GM19468 (cell line): ENCODE data around the gene PLA2R1.
A peak's percentile ranks its signal among the peaks of the same experiment; 100 is the strongest.

Source experiments
- ATAC-seq: cut with Tn5 transposase; IDR thresholded peaks from one replicate; pipeline ENCODE4 v1.9.1; 2021; ENCODE audit warnings: mild to moderate bottlenecking, moderate library complexity, moderate number of reproducible peaks; ENCODE audit not compliant: unreplicated experiment; ENCODE audit errors: extremely low read depth

Gene PLA2R1

GRCh38 chr2:160062292-160063005, at the start of gene PLA2R1:
Gene PLA2R1 (minus strand): TSS chr2:160062615. CDS start chr2:160062403, 212 bp downstream.
- ATAC-seq, result no peak

DNA sequence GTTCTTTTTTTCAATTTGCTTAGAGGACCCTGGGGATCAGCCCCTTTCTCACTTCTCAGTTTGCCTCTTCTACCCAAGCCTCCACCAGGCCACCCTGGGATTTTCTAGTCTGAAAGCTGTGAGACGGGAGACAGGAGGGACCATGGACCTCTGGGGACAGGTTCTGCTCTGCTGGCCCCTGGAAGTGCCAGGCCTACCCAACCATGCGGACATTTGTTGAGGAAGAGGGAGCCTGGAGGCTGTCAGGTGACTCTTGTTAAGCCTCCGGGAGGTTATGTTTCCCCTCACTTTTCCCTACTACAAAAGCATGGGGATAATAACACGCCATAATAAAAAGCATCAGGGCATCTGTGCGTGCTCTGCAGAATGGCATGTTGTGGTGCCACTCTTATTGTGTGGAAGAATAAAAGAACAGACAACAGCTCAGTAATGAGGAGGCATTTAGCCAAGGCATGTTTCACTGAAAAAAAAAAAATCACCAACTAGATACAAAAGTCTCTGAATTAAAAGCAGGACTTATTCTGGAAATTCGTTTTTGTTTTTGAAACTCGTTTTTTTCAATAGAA, 48.3 kb upstream of the PLA2R1 start:
- ATAC-seq, result no peak

DNA sequence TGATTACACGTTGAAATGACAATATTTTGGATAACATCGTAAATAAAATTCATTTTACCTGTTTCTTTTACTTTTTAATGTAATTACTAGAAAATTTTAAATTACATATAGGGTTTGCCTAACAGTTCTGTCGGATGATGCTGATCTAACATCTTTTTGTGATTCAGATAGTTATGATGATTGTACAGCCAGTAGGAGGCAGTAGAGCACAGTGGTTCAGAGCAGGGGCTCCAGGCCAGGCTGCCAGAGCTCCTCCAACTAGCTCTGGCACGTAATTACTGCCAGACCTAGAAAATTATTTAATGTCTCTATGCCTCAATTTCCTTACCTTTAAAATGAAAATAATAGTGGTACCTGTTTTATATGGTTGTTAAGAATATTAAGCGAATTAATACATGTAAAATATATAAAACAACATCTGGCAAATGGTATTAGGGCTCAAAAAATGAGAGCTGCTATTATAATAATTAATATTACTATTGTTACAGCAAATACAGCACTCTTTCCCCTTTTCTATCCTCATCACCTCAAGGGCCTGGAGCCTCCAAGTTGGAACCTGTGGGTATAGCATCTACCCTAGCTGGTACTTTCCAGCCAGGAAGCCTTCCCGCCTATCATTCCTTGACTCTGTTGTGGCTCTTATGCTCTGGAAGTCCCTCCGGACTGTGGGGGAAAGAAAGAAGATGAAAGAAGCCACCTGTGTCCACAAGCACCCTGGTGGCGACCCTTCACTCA, 47.7 kb upstream of the PLA2R1 start:
- ATAC-seq, result peak; percentile 61

DNA sequence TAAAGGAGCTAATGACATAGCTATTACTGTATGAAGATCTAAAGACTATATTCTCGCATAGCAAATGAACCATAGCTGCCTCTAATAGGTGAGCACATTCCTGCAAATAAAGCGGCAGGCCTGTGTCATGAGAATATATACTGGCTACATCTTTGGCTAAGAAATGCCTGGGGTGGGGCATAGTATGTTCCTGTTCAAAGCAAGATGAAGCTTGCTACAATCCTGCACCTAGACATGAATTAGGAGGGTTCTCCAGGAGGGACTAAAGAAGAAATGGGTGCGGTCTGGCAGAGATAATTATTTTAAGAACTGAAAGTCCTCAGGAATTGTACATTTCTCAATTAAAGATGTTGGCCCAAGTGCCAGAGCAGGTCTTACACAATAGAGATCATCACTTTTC, 46.8 kb upstream of the PLA2R1 start:
- no peak for ATAC-seq

DNA sequence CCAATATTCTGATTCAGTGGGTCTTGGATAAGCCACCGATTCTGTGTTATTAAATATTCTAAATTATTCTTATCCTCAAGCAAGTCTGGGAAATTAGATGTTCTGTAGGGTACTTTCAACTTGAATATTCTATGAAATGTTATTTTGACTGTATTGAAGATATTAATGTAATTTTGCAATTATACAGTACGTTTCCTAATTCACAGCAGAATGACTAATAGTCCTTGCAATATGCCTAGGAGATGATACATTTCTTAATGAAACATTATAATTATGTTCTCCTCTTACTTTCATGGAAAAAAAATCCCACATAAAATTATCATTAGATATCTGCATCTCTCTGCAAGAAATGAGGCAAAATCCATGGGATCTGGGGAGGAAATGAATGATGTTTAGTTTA, 46.2 kb upstream of the PLA2R1 start:
- ATAC-seq, result no peak

DNA sequence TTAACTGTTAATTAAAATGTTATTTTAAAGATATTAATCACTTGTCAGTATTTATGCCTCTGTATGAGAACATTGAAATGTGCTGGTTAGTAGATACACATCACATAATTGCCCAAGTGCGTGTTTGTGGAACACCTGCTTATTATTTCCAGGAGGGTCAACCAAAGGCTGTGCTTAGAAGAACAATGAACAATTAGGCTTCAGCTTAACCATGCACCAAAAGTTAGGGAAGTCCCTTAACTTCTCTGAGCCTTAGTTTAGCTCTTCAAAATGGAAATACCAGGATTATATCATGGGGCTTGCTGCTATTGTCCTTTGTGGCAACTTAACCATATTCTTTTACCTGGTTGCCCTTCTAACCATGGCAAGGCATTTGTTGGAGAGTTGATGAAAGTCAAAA, 43.0 kb upstream of the PLA2R1 start:
- no peak for ATAC-seq

DNA sequence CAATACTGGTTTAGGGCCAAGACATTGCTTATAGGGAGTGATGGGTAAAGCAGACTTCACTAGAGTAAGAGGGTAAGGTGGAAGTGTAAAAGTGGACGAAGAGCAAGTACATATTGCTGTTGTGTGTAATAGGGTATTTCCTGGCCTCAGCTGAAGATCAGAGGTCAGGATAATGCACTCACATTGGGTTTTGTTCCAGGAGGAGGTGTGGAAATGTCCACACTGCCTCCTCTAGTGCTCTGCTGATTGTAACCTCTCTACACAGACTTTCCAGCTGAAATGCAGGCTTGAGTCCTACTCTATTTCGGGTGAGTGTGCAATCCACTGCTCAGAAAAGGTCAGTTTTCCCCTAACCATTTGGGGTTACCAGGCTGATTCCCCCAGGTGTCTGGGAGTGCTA, 41.7 kb upstream of the PLA2R1 start:
- ATAC-seq, result no peak

- ATAC-seq, result no peak
Measured at GRCh38 chr2:160097326-160097725, 34.9 kb upstream of the PLA2R1 start.

GRCh38 chr2:160096409-160096808, 34.0 kb upstream of the PLA2R1 start:
- no peak for ATAC-seq

GRCh38 chr2:160092445-160092844, 30.0 kb upstream of the PLA2R1 start:
- ATAC-seq, result no peak

DNA sequence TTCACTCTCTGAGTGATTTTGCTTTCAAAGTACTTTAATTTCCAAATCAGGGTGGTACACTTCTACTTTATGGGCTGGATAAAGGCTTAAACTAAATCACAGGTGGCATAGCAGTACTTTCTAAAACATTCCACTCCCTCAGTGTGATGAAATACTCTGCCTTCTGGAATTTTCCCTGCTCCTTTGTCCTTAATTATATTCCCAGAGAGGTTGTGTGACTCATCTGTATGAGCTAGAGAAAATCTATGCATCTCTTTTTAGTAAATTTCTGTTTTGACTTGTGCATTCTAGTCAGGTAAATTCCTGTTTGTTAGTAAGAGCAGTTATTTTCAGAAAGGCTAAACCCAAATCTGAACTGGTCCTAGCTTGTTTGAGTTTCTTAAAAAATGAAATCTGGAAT, 29.0 kb upstream of the PLA2R1 start:
- ATAC-seq, result no peak

DNA sequence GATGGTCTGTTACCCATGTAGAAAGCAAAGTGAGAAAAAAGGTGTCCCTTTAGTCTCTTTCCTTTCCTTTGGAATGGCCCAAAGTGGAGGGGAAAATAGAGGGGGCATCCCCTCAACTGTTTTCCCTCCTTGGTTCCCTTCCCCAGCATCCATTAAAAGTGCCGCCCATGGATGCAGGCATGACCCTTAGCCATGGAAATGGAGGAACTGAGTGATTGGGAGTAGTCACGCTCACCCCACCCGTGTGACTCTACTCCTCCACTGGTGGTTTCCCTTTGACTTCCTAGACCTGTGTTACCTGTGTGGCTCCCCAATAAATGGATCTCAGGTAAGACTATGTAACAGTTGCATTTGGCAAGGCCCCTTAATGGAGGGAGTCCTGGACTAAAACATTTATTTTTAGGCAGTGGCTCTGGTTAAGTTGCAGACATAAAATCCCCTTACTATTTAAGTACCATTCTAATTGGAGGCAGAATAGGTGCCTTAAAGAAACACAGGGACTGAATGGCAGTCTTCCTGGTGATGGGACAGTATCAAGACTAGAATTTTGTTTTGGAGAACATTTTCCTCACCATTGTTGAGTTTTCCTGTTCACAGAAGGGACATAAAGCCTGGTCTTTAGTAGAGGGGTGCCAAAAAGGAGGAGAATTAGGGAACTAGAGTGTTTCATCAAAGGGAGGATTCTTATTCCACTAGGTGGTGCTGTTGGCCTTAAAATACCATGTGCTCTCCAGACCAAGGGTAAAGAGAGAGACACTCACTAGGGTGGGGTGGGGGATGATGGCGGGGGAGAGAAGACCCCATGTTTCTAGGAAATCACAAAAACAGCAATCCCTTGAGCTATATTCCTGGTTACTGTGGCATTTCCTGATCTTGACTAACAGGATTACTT, 25.7 kb upstream of the PLA2R1 start:
- ATAC-seq, result no peak

GRCh38 chr2:160085662-160086061, 23.2 kb upstream of the PLA2R1 start:
- ATAC-seq, result no peak

DNA sequence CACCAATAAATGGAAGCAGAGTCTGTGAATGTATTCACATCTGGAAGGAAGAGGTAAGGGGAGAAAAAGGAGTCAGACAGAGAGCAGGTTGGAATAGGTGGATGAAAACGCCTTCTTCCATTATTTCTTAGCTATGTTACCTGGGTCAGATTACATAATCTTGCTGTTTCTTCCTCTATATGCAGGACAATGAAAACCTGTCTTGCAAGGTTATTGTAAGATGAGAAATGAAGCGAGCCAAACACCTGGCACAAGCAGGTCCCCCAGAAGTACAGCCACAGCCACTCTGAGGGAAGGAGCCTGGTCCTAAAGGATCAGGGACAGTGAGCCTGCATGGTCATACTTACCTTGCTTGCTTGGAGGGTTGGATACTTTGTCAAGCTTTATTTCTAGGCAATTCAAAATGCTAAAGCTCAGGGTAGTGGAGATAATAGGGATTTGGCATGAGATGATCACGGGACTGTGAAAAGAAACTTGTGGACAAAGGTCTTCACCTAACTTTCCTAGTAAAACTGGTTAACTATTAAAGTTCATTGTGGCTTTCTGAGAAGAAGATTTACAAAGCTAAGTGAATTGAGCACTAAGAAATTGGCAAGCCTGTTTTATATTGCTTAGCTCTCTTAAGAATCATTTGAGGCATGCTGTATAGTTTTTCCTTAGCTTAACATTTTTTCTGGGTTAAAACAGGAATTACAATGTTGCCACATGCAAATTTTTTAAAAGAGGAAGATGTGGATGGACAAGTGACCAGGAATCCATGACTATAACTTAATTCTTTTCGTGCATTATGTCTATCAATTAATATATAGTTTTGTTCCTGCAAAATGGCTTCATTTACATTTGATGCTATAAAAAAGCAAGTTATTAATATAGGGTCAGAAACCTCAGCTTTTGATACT, 15.7 kb upstream of the PLA2R1 start:
- ATAC-seq, result no peak

DNA sequence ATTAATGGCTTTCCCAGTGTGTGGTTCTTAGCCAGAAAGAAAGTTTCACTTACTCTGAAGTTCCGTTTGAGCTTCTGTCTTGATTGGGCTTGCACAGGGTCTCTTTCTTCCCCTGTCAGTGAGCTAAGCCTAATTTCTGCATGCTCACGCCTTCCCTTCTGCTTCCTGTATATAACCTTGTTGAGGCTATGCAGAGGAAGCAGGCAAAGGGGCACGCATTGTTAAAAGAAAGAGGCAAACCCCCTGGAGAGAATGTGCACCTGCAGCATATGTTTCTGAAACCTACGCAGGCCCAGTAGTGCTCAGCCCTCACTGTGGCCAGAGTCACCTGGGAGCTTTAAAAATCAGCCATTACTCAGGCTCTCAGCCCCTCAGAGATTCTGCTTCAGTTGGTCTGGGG, 14.5 kb upstream of the PLA2R1 start:
- ATAC-seq, result no peak

GRCh38 chr2:160076241-160076640, 13.8 kb upstream of the PLA2R1 start:
- ATAC-seq, result no peak

DNA sequence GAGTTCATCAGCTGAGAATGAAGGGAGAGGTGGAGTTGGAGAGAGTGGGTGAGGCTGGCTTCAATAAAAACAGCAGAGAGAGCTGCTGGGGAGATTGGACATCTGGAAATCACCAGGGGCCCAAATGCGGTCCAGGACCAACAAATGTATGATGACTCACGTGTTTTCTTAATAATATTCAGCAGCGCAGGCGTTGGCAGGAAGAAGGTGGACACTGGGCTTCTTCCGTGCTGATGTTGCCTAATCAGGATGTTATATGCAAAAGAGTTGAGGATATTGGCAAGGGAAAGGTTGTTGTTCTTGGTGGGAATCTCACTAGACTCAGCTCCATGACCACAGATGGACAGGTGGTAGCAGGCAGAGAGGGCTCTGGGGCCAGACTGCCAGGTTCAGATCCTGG, 12.8 kb upstream of the PLA2R1 start:
- ATAC-seq, result no peak

DNA sequence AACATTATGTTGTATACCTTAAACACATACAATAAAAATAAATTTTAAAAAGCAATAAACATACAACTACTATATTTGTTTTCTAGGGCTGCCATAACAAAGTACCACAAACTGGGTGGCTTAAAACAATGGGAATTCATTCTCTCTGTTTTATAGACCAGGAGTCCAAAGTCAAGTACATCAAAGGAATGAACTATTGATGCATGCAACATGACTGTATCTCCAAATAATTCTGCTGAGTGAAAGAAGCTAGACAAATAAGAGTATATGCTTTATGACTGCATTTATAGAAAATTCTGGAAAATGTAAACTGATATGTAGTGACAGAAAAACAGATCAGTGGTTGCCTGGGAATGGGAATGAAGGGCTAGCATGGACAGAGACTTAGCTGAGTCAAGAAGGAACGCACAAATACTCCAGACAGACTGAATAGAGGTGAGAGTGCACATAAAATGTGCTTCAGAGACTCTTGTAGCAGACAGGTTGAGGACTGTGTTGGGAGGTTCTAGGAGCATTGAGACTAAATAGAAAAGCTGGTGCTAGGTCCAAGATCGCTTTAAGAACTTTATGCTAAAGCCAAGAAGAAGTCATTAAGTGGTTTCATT, 11.0 kb upstream of the PLA2R1 start:
- ATAC-seq, result no peak

GRCh38 chr2:160068906-160069305, 6.5 kb upstream of the PLA2R1 start:
- no peak for ATAC-seq
